A673 (cell line): Measurements from ENCODE around the gene CPM. TPM values are rescaled to one million over a fixed set of nuclear protein-coding genes. Genes with fewer than 3 reads are reported as not detected.
"Not testable (repeated sequence)": the region's sequence is repeated elsewhere in the genome, so short reads cannot be mapped to it uniquely, and the experiment has no call there.

Experiments used
- BruUV-seq: library from RNA; stranded (reverse); fragments of 400-500 nt; replicated peaks from 2 replicates; lab custom pipeline; 2021; lab: Mats Ljungman, UMichigan
- CTCF ChIA-PET: fragments of 300-600 bp; sonication (Branson Sonifier 250); formaldehyde crosslinking; loops from one replicate; lab custom pipeline; 2022; ENCODE audit warnings: antibody characterized with exemption; lab: Charles Lee
- POLR2A ChIA-PET: fragments of 300-600 bp; sonication (Branson Sonifier 250); formaldehyde crosslinking; loops from one replicate; lab custom pipeline; 2022; ENCODE audit warnings: antibody characterized with exemption; ENCODE audit not compliant: low non-redundant PET; lab: Charles Lee
- DNase-seq: peaks from one replicate; pipeline ENCODE4 v3.0.0-alpha.2; 2015; ENCODE audit warnings: low spot score
- H3K27ac ChIP-seq: fragments of 200-600 bp; sonication (generic); 2 replicates; pipeline ENCODE4 v1.5.1; 2016; ENCODE audit warnings: mixed run types, low read depth, mild to moderate bottlenecking, mixed read lengths, antibody characterized with exemption, low read length; ENCODE audit not compliant: poor library complexity, severe bottlenecking
- H3K27me3 ChIP-seq: fragments of 200-600 bp; sonication (generic); replicated peaks from 2 replicates; pipeline ENCODE4 v1.6.1; 2017; ENCODE audit warnings: mixed run types, low read depth, mild to moderate bottlenecking, mixed read lengths, antibody characterized with exemption, low read length; ENCODE audit not compliant: insufficient read depth, poor library complexity
- H3K36me3 ChIP-seq: fragments of 200-600 bp; sonication (generic); 2 replicates; pipeline ENCODE4 v1.6.1; 2016; ENCODE audit warnings: mixed run types, mild to moderate bottlenecking, mixed read lengths, antibody characterized with exemption, low read length; ENCODE audit not compliant: insufficient read depth, poor library complexity, severe bottlenecking
- H3K4me1 ChIP-seq: fragments of 200-600 bp; sonication (generic); 2 replicates; pipeline ENCODE4 v1.6.1; 2017; ENCODE audit warnings: mixed run types, mild to moderate bottlenecking, mixed read lengths, antibody characterized with exemption, low read length; ENCODE audit not compliant: insufficient read depth, poor library complexity, severe bottlenecking
- H3K4me3 ChIP-seq: fragments of 200-600 bp; sonication (generic); 2 replicates; pipeline ENCODE4 v1.5.1; 2016; ENCODE audit warnings: low read depth, mixed run types, mild to moderate bottlenecking, mixed read lengths, low read length; ENCODE audit not compliant: poor library complexity, severe bottlenecking
- H3K9me3 ChIP-seq: fragments of 200-600 bp; sonication (generic); 2 replicates; pipeline ENCODE4 v1.6.1; 2016; ENCODE audit warnings: mixed run types, low read depth, mild to moderate bottlenecking, mixed read lengths, antibody characterized with exemption, low read length; ENCODE audit not compliant: poor library complexity, severe bottlenecking
- EZH2 ChIP-seq: fragments of 200-600 bp; sonication (generic); IDR thresholded peaks from 2 replicates; pipeline ENCODE4 v1.6.1; 2017; ENCODE audit warnings: borderline replicate concordance, low read depth, mild to moderate bottlenecking, mixed read lengths, antibody characterized with exemption, low read length; ENCODE audit not compliant: poor library complexity, severe bottlenecking
- intact Hi-C: fragments of 100-400 bp; cut with micrococcal nuclease; formaldehyde crosslinking; loops from one replicate; pipeline ENCODE4 v1.10.0; 2022; ENCODE audit not compliant: unreplicated experiment
- total RNA-seq: library from RNA; stranded (reverse); gene quantifications from 2 replicates; pipeline ENCODE4 v1.2.3, GENCODE V29; 2021
- TF ChIP-seq, protein P1 (sequence below): fragments of 300-800, 200-600 bp; sonication (generic); conservative IDR thresholded peaks from 2 replicates; pipeline ENCODE4 v1.5.1; 2017; ENCODE audit warnings: low read depth, mild to moderate bottlenecking, antibody characterized with exemption, low read length, moderate library complexity, mixed read lengths

CPM gene
- total RNA-seq, 1 experiment from 2014 or later, result 0.84 TPM

DNA sequence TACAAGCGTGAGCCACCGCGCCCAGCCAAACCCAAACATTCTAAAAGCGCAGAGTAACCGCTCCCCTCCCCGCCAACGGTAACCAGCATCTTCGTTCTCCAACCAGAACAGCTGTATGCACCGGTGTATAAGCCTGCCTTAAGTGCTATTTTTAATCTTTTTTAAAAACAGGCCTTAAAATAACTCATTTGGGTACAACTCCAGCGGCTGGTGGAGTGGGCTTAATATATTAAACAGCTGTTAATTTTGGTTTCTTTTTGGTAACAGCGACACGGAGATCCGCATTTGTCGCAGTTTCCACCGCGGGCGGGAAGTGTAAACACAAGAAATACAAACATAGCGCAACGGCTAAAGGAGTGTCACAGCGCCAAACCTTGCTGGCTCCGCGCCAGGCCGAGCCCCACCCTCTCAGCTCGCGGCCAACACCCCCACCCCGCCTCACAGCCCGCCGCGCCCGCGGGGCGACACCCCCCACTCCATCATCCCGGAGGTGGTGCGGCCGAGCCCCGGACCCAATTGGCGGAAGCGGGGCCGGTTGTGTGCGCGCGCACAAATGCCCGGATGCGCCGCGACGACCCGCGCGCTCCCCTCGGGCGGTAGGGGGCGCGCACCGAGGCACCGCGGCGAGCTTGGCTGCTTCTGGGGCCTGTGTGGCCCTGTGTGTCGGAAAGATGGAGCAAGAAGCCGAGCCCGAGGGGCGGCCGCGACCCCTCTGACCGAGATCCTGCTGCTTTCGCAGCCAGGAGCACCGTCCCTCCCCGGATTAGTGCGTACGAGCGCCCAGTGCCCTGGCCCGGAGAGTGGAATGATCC, 125.2 kb downstream of the CPM start, which contains the start of gene MDM2:
MDM2 (plus strand) TSS at position 602 of the 812 bp plus-strand sequence. CDS start 301 bp downstream, outside the sequence.
- H3K9me3 ChIP-seq, result no peaks in the 10 kb centered on the region
- ChIA-PET POLR2A (interaction anchor here (0.6 kb wide), 1 partner anchor 8 kb away, joined by 5 read pairs; no protein-coding TSS in a partner anchor), CTCF (interaction anchor here (0.6 to 1.3 kb wide), 4 partner anchors 22 to 552 kb away, joined by 4 to 7 read pairs (median 4); no protein-coding TSS in a partner anchor)
- peak within 1 kb of the TSS; percentile 97 for H3K27ac ChIP-seq
- H3K27me3 ChIP-seq, result no peaks in the 10 kb centered on the region
- H3K4me1 ChIP-seq, result no peaks in the 10 kb centered on the region
- peak; percentile 95 for DNase-seq
- H3K4me3 ChIP-seq, result peak within 1 kb of the TSS; percentile 99
- TF ChIP-seq EZH2, result no peak
- TF ChIP-seq, protein P1, sequence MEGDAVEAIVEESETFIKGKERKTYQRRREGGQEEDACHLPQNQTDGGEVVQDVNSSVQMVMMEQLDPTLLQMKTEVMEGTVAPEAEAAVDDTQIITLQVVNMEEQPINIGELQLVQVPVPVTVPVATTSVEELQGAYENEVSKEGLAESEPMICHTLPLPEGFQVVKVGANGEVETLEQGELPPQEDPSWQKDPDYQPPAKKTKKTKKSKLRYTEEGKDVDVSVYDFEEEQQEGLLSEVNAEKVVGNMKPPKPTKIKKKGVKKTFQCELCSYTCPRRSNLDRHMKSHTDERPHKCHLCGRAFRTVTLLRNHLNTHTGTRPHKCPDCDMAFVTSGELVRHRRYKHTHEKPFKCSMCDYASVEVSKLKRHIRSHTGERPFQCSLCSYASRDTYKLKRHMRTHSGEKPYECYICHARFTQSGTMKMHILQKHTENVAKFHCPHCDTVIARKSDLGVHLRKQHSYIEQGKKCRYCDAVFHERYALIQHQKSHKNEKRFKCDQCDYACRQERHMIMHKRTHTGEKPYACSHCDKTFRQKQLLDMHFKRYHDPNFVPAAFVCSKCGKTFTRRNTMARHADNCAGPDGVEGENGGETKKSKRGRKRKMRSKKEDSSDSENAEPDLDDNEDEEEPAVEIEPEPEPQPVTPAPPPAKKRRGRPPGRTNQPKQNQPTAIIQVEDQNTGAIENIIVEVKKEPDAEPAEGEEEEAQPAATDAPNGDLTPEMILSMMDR, result peak; percentile 71
- BruUV-seq, result TSS peak; percentile 73
- H3K36me3 ChIP-seq, result peaks cover 35% of the 10 kb centered on the region
- intact Hi-C loops, result loop anchor here (10.0 kb wide), 1 partner anchor 583 kb away; the partner anchor contains the start of gene IL26

DNA sequence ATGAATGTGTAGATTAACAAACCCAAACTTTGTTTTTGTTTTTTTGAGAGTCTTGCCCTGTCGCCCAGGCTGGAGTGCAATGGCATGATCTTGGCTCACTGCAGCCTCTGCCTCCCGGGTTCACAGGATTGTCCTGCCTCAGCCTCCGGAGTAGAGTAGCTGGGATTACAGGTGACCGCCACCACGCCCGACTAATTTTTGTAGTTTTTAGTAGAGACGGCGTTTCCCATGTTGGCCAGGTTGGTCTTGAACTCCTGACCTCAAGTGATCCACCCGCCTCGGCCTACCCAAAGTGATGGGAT, 125.7 kb downstream of the CPM start:
- DNase-seq, POLR2A ChIA-PET, CTCF ChIA-PET, H3K9me3 ChIP-seq, BruUV-seq, H3K4me1 ChIP-seq, H3K27me3 ChIP-seq: not testable (repeated sequence)
- H3K27ac ChIP-seq, result peak overlapping the region; percentile 97
- H3K4me3 ChIP-seq, result peak overlapping the region; percentile 99
- intact Hi-C loops, result loop anchor here (10.0 kb wide), 1 partner anchor 582 kb away; the partner anchor contains the start of gene IL26
- H3K36me3 ChIP-seq, result peaks cover 29% of the 10 kb centered on the region

DNA sequence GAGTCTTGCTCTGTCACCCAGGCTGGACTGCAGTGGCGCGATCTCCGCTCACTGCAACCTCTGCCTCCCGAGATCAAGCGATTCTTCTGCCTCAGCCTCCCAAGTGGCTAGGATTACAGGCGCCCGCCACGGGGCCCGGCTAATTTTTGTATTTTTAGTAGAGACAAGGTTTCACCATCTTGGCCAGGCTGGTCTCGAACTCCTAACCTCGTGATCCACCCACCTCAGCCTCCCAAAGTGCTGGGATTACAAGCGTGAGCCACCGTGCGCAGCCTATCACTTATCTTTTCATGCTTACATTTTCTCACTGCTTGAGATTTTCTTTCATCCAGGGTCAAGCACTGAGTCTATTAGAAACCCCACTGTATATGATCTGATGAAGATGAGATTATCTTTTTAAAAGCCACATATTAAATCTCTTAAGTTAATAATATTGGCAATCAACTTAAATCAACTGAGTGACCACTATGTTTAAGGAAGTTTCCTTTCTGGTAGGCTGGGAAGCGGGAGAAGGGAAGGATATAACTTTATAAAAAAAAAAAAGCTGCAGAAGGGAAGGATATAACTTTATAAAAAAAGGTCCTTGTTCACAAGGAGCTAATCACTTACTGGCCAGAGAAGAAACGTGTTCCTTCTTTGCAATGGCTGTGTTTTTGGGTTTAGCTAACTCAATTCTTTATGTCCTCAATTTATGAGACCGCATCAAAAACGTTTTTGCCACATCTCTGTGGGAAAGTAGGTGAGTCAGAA, 126.3 kb downstream of the CPM start:
- no peaks in the 10 kb centered on the region for H3K4me1 ChIP-seq
- intact Hi-C loops, result loop anchor here (10.0 kb wide), 1 partner anchor 582 kb away; the partner anchor contains the start of gene IL26
- H3K27ac ChIP-seq, result no peak overlapping the region
- ChIA-PET CTCF (no interaction called here), POLR2A (no interaction called here)
- no peaks in the 10 kb centered on the region for H3K27me3 ChIP-seq
- DNase-seq, result no peak
- no TSS peak for BruUV-seq
- H3K9me3 ChIP-seq, result no peaks in the 10 kb centered on the region
- TF ChIP-seq, protein P1, result no peak
- no peak for TF ChIP-seq EZH2
- H3K36me3 ChIP-seq, result peaks cover 27% of the 10 kb centered on the region
- no peak overlapping the region for H3K4me3 ChIP-seq
